Right lobe of liver (tissue), 6 donors: ENCODE results near the gene PAPLN. TPM values are rescaled to one million over a fixed set of nuclear protein-coding genes. Genes with fewer than 3 reads are reported as not detected.
A peak's percentile ranks its signal among the peaks of the same experiment; 100 is the strongest.

ENCODE experiments used
- ATAC-seq, 4 donors: fragments of 200-7000 bp; cut with Tn5 transposase; one replicate each; pipeline ENCODE4 v1.9.1; 2020; ENCODE audit warnings: mild to moderate bottlenecking in 4 of 4, moderate library complexity in 4 of 4
- DNase-seq, 3 donors: peaks; one replicate each; pipeline ENCODE4 v3.0.0-alpha.2; 2020
- H3K27ac ChIP-seq, 3 donors: fragments of 200-600 bp; one replicate each; pipeline ENCODE4 v1.8.0; 2022
- H3K27me3 ChIP-seq, 2 donors: fragments of 200-600 bp; one replicate each; pipeline ENCODE4 v1.8.0; 2022
- H3K36me3 ChIP-seq, 4 donors: fragments of 200-600 bp; sonication (generic) in 1 of 4; one replicate each; pipeline versions ENCODE4 v1.5.1 to v1.8.0; 2017 to 2022; ENCODE audit warnings: control low read depth in 1 of 4
- H3K4me1 ChIP-seq, 4 donors: fragments of 200-600 bp; sonication (generic) in 1 of 4; one replicate each; pipeline versions ENCODE4 v1.5.1 to v1.8.0; 2017 to 2022; ENCODE audit warnings: control low read depth in 1 of 4
- H3K4me3 ChIP-seq, 3 donors: fragments of 200-600 bp; one replicate each; pipeline ENCODE4 v1.8.0; 2022
- H3K9me3 ChIP-seq, 4 donors: fragments of 200-600 bp; sonication (generic) in 1 of 4; one replicate each; pipeline versions ENCODE4 v1.5.1 to v1.8.0; 2017 to 2022; ENCODE audit warnings: control low read depth in 1 of 4
- CTCF ChIP-seq, 4 donors: fragments of 200-600 bp in 3 of 4; fragments of 450-650 bp in 1 of 4; IDR thresholded peaks; one replicate each; pipeline versions ENCODE4 v1.5.1 to v1.8.0; 2016 to 2022; ENCODE audit warnings: antibody characterized with exemption in 4 of 4, mild to moderate bottlenecking in 2 of 4
- POLR2A ChIP-seq: fragments of 450-650 bp; IDR thresholded peaks from one replicate; pipeline ENCODE4 v1.6.1; 2017; ENCODE audit warnings: antibody characterized with exemption, mild to moderate bottlenecking
- WGBS: methylation state at CpG from one replicate; pipeline ENCODE4 v1.1.6; 2018; ENCODE audit warnings: low coverage, low lambda C conversion rate; ENCODE audit not compliant: insufficient coverage; ENCODE audit errors: missing lambda C conversion rate; 5-methylcytosine and 5-hydroxymethylcytosine counted together
- intact Hi-C, 2 donors: fragments of 100-400 bp; cut with DNase I; formaldehyde crosslinking; loops; one replicate each; pipeline versions ENCODE4 v1.11.2 to v1.14.1; 2022
- total RNA-seq, 6 experiments: library from RNA; depleted of rRNA in 2 of 6; stranded (reverse); fragments of >200 nt in 2 of 6; fragmentation: NEBNext Ultra II Directional in 3 of 6; extraction: Animal tissue kit (Norgen Biotek cat#: 25700) in 3 of 6; gene quantifications; one replicate each; pipeline versions ENCODE4 v1.1.0 to v1.2.4, GENCODE V29; 2016 to 2023
- donor health status: DM: no; HTN: yes; CAD: no.
- donor health status: DM: no; HTN: no; CAD: no.
- donor health status: DM: no; HTN: no; CAD: no.
- donor health status: DM: no; HTN: yes; CAD: no.
- donor health status: DM: no; HTN: yes; CAD: no.

PAPLN gene
- total RNA-seq, 6 experiments from 2014 or later: 0.86 to 3.2 (median 1.2) TPM

- intact Hi-C loops: no loop called here
- TF ChIP-seq POLR2A (no peak), CTCF (IDR thresholded peaks at IDR 0.05) (no peak)
- Histone ChIP-seq H3K4me3 (peak overlapping the region; percentile 29 to 49 (median 31)), H3K27ac (no peak overlapping the region), H3K9me3 (no peaks in the 10 kb centered on the region), H3K27me3 (no peaks in the 10 kb centered on the region), H3K36me3 (no peaks in the 10 kb centered on the region), H3K4me1 (no peaks in the 10 kb centered on the region)
- WGBS: 5% methylated on average over 10 of the region's 64 CpGs
- peak; percentile 51 to 72 (median 69) for DNase-seq
- ATAC-seq: peak; percentile 77 to 89 (median 84)
Observed at GRCh38 chr14:73245480-73246325, 8.4 kb downstream of the PAPLN start.

- intact Hi-C loops: no loop called here
- Histone ChIP-seq H3K27ac (no peak overlapping the region), H3K27me3 (no peaks in the 10 kb centered on the region), H3K36me3 (no peaks in the 10 kb centered on the region), H3K9me3 (no peaks in the 10 kb centered on the region), H3K4me1 (no peaks in the 10 kb centered on the region), H3K4me3 (peak overlapping the region in 2 of 3 donors; percentile 31 to 49)
- ATAC-seq (no peak), DNase-seq (no peak)
- 57% methylated on average over 15 of the region's 18 CpGs for WGBS
- TF ChIP-seq CTCF (IDR thresholded peaks at IDR 0.05) (no peak), POLR2A (no peak)
Observed at GRCh38 chr14:73246387-73247150, 9.3 kb downstream of the PAPLN start.

GRCh38 chr14:73248108-73248868 lies 11.0 kb downstream of the PAPLN start:
- ATAC-seq (no peak), DNase-seq (no peak)
- Histone ChIP-seq H3K4me1 (no peaks in the 10 kb centered on the region), H3K27ac (no peak overlapping the region), H3K36me3 (no peaks in the 10 kb centered on the region), H3K4me3 (no peak overlapping the region), H3K27me3 (no peaks in the 10 kb centered on the region), H3K9me3 (no peaks in the 10 kb centered on the region)
- intact Hi-C loops: no loop called here
- no peak for TF ChIP-seq CTCF (IDR thresholded peaks at IDR 0.05)
- TF ChIP-seq POLR2A: no peak
- 53% methylated on average over 5 of the region's 9 CpGs for WGBS

GRCh38 chr14:73249108-73249507 lies 11.8 kb downstream of the PAPLN start:
- no peaks in the 10 kb centered on the region for H3K9me3 ChIP-seq
- TF ChIP-seq CTCF (IDR thresholded peaks at IDR 0.05) (no peak), POLR2A (no peak)
- ATAC-seq (no peak), DNase-seq (no peak)
- H3K27me3 ChIP-seq: no peaks in the 10 kb centered on the region
- H3K27ac ChIP-seq: no peak overlapping the region
- intact Hi-C loops: no loop called here
- WGBS: 100% methylated on average over 1 of the region's 1 CpG
- H3K4me3 ChIP-seq: no peak overlapping the region
- H3K36me3 ChIP-seq: no peaks in the 10 kb centered on the region
- no peaks in the 10 kb centered on the region for H3K4me1 ChIP-seq
